ENCODE results near the gene EPB41L4A. TPM values are rescaled to one million over a fixed set of nuclear protein-coding genes. Genes with fewer than 3 reads are reported as not detected.

Gene EPB41L4A
- total and polyA plus RNA-seq, 12 donors: 6.2 to 28.4 (median 17.5) TPM

GRCh38 chr5:112174959-112175594 is 244.0 kb downstream of the EPB41L4A start:
- H3K27me3 ChIP-seq: no peaks in the 10 kb centered on the region
- ATAC-seq (peak; percentile 46 to 78 (median 65)), DNase-seq (peak in 1 of 2 donors; percentile 40)
- no peak overlapping the region for H3K4me3 ChIP-seq
- no peak overlapping the region for H3K27ac ChIP-seq
- no peaks in the 10 kb centered on the region for H3K9me3 ChIP-seq
- 35 to 38% methylated on average over 8 of the region's 8 CpGs for WGBS, 2 donors
- H3K4me1 ChIP-seq: peaks cover 0 to 6% (median 0%) of the 10 kb centered on the region in 9 donors
- TF ChIP-seq CTCF (IDR thresholded peaks at IDR 0.05): peak; percentile 45 to 87 (median 69)
- intact Hi-C loops (cut with DNase I): loop anchor here in 8 of 10 donors (1.0 to 10.0 kb wide), 6 partner anchors 245 to 580 kb away; no protein-coding TSS in a partner anchor
- H3K36me3 ChIP-seq: peaks cover 0 to 38% (median 7%) of the 10 kb centered on the region in 9 donors

GRCh38 chr5:112165897-112166737 is 253.0 kb downstream of the EPB41L4A start:
- TF ChIP-seq CTCF (IDR thresholded peaks at IDR 0.05): no peak
- Histone ChIP-seq H3K4me1 (peaks cover 5 to 34% (median 22%) of the 10 kb centered on the region in 9 donors), H3K9me3 (no peaks in the 10 kb centered on the region), H3K27ac (no peak overlapping the region), H3K27me3 (no peaks in the 10 kb centered on the region), H3K36me3 (peaks cover 0 to 93% (median 51%) of the 10 kb centered on the region in 9 donors), H3K4me3 (no peak overlapping the region)
- no peak for ATAC-seq
- intact Hi-C loops (cut with DNase I): no loop called here
- DNase-seq: no peak
- WGBS, 2 donors: 69 to 71% methylated on average over 3 of the region's 3 CpGs

GRCh38 chr5:112165399-112165798 is 253.7 kb downstream of the EPB41L4A start:
- no peaks in the 10 kb centered on the region for H3K27me3 ChIP-seq
- no peak overlapping the region for H3K4me3 ChIP-seq
- H3K27ac ChIP-seq: no peak overlapping the region
- no peak for DNase-seq
- peaks cover 0 to 86% (median 47%) of the 10 kb centered on the region in 9 donors for H3K36me3 ChIP-seq
- ATAC-seq: no peak
- intact Hi-C loops (cut with DNase I): no loop called here
- WGBS, 2 donors: 50 to 56% methylated on average over 3 of the region's 3 CpGs
- no peaks in the 10 kb centered on the region for H3K9me3 ChIP-seq
- no peak for TF ChIP-seq CTCF (IDR thresholded peaks at IDR 0.05)
- H3K4me1 ChIP-seq: peaks cover 5 to 35% (median 23%) of the 10 kb centered on the region in 9 donors

GRCh38 chr5:112163435-112163834 is 255.6 kb downstream of the EPB41L4A start:
- Histone ChIP-seq H3K9me3 (no peaks in the 10 kb centered on the region), H3K4me3 (no peak overlapping the region), H3K27ac (peak overlapping the region in 2 of 10 donors; percentile 8 to 49), H3K4me1 (peaks cover 5 to 39% (median 27%) of the 10 kb centered on the region in 9 donors), H3K27me3 (no peaks in the 10 kb centered on the region), H3K36me3 (peaks cover 0 to 66% (median 30%) of the 10 kb centered on the region in 9 donors)
- no peak for DNase-seq
- ATAC-seq: no peak
- intact Hi-C loops (cut with DNase I): no loop called here
- WGBS, 2 donors: 92 to 97% methylated on average over 1 of the region's 1 CpG
- no peak for TF ChIP-seq CTCF (IDR thresholded peaks at IDR 0.05)

All from heart right ventricle (tissue), 16 donors.